ENCODE data around the gene GDAP1L1.

Gene GDAP1L1

GRCh38 chr20:44247131-44247571 lies at the start of gene GDAP1L1:
Gene GDAP1L1, plus strand, starts transcription at chr20:44247308. Its CDS starts 27 bp downstream, at chr20:44247335.
- DNase-seq, result no peak

GRCh38 chr20:44198872-44199271 lies 48.2 kb upstream of the GDAP1L1 start:
- no peak for DNase-seq

- no peak for DNase-seq
These were observed 47.2 kb upstream of the GDAP1L1 start for GRCh38 chr20:44199877-44200276.

GRCh38 chr20:44200371-44200770 lies 46.7 kb upstream of the GDAP1L1 start:
- DNase-seq, result no peak

GRCh38 chr20:44200983-44201382 lies 46.1 kb upstream of the GDAP1L1 start:
- DNase-seq, result peak; percentile 23

GRCh38 chr20:44203161-44203560 lies 43.9 kb upstream of the GDAP1L1 start:
- DNase-seq, result no peak

- DNase-seq, result peak; percentile 41
These were observed 42.8 kb upstream of the GDAP1L1 start for GRCh38 chr20:44204156-44204831.

GRCh38 chr20:44204832-44205215 lies 42.3 kb upstream of the GDAP1L1 start:
- no peak for DNase-seq

- no peak for DNase-seq
These were observed 41.0 kb upstream of the GDAP1L1 start for GRCh38 chr20:44206132-44206531.

GRCh38 chr20:44207126-44207723 lies 39.9 kb upstream of the GDAP1L1 start:
- DNase-seq, result no peak

GRCh38 chr20:44208165-44208564 lies 38.9 kb upstream of the GDAP1L1 start:
- DNase-seq, result no peak

- DNase-seq, result no peak
These were observed 38.3 kb upstream of the GDAP1L1 start for GRCh38 chr20:44208770-44209169.

- no peak for DNase-seq
These were observed 37.3 kb upstream of the GDAP1L1 start for GRCh38 chr20:44209686-44210405.

- peak; percentile 95 for DNase-seq
These were observed 36.5 kb upstream of the GDAP1L1 start, which contains the start of gene OSER1 for GRCh38 chr20:44210406-44211176. Gene OSER1, minus strand, starts transcription at chr20:44210771. Its CDS starts 3,814 bp downstream, at chr20:44206957.

GRCh38 chr20:44211177-44212039 lies 35.7 kb upstream of the GDAP1L1 start:
- peak; percentile 42 for DNase-seq

- no peak for DNase-seq
These were observed 34.3 kb upstream of the GDAP1L1 start for GRCh38 chr20:44212792-44213191.

GRCh38 chr20:44215125-44215524 lies 32.0 kb upstream of the GDAP1L1 start:
- peak; percentile 20 for DNase-seq

- DNase-seq, result peak; percentile 54
These were observed 29.6 kb upstream of the GDAP1L1 start for GRCh38 chr20:44217342-44218092.

GRCh38 chr20:44218446-44218845 lies 28.7 kb upstream of the GDAP1L1 start:
- DNase-seq, result no peak

GRCh38 chr20:44219170-44219730 lies 27.9 kb upstream of the GDAP1L1 start:
- no peak for DNase-seq

GRCh38 chr20:44219791-44220190 lies 27.3 kb upstream of the GDAP1L1 start:
- DNase-seq, result no peak
